Measurements from ENCODE around the gene SARS1.

DNA sequence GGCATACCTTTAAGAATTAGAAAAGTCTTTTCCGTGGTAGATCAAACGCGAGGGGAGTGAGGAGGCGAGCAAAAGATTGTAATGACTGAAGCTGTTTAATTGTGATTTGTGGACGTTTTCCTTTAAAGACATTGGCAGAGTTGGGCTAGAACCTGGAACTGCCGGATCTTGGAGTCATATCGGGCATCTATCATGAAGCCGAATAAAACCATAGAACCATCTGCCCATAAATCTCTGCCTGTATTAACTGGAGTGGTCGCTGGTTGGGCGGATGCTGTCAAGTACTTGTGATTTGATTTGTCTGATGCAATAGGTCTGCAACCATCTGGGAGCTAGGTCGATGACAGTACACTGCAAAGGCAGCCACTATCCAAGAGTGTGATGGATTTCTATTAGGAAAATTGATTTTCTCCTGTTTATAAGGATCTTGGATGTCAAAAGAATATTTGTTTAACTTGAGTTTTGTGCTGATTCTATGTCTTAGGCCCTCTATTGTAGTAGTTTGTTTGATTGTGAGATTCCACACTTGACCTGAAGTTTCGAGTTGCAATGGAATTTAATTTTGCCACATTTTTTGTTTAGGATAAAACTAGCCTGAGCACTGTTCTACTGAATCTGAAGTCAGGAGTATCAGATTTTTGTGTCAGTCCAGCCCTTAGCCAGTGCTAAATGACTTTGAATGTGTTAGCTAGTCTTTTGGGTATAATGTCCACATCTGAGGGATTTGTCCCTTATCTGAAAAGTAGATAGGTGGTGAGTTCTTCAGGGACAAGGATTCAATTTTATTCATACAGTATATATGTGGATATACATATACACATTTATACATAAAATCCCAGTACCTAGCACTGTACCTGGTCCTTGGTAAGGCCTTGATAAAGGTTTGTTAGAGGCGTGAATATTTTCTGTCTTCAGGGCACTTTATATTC lies 1.2 kb downstream of the SARS1 start:
- TF ChIP-seq EZH2 (IDR thresholded peaks at IDR 0.05; ENCODE audit: low read depth, low read length, severe bottlenecking) (no peak), CBX8 (IDR thresholded peaks at IDR 0.05; ENCODE audit: borderline replicate concordance, low read depth, low read length) (no peak), RAD21 (IDR thresholded peaks at IDR 0.05 in 1 of 2, conservative IDR thresholded peaks at IDR 0.05 in 1 of 2; ENCODE audit: low read depth in 2 of 2, low read length in 2 of 2) (no peak), JUND (IDR thresholded peaks at IDR 0.05; ENCODE audit: low read length) (no peak), GABPA (IDR thresholded peaks at IDR 0.05; ENCODE audit: borderline replicate concordance, insufficient read depth, low read length) (no peak), YY1 (IDR thresholded peaks at IDR 0.05; ENCODE audit: low read depth, low read length) (no peak), POLR2A (IDR thresholded peaks at IDR 0.05; ENCODE audit: control extremely low read depth in 1 of 2, low read depth in 2 of 2, low read length in 2 of 2) (no peak), FOSL1 (IDR thresholded peaks at IDR 0.05; ENCODE audit: insufficient read depth, low read depth, low read length) (no peak), TAF1 (IDR thresholded peaks at IDR 0.05; ENCODE audit: low read depth, low read length) (no peak)
- TF ChIP-seq, protein P1, sequence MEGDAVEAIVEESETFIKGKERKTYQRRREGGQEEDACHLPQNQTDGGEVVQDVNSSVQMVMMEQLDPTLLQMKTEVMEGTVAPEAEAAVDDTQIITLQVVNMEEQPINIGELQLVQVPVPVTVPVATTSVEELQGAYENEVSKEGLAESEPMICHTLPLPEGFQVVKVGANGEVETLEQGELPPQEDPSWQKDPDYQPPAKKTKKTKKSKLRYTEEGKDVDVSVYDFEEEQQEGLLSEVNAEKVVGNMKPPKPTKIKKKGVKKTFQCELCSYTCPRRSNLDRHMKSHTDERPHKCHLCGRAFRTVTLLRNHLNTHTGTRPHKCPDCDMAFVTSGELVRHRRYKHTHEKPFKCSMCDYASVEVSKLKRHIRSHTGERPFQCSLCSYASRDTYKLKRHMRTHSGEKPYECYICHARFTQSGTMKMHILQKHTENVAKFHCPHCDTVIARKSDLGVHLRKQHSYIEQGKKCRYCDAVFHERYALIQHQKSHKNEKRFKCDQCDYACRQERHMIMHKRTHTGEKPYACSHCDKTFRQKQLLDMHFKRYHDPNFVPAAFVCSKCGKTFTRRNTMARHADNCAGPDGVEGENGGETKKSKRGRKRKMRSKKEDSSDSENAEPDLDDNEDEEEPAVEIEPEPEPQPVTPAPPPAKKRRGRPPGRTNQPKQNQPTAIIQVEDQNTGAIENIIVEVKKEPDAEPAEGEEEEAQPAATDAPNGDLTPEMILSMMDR (IDR thresholded peaks at IDR 0.05; ENCODE audit: control extremely low read depth in 1 of 3, insufficient read depth in 1 of 3, low read depth in 1 of 3, low read length in 3 of 3) = no peak
- TF ChIP-seq, protein P2, sequence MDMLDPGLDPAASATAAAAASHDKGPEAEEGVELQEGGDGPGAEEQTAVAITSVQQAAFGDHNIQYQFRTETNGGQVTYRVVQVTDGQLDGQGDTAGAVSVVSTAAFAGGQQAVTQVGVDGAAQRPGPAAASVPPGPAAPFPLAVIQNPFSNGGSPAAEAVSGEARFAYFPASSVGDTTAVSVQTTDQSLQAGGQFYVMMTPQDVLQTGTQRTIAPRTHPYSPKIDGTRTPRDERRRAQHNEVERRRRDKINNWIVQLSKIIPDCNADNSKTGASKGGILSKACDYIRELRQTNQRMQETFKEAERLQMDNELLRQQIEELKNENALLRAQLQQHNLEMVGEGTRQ (IDR thresholded peaks at IDR 0.05; ENCODE audit: low read length) = no peak
- TF ChIP-seq, protein P3, sequence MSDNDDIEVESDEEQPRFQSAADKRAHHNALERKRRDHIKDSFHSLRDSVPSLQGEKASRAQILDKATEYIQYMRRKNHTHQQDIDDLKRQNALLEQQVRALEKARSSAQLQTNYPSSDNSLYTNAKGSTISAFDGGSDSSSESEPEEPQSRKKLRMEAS (IDR thresholded peaks at IDR 0.05) = no peak
